ENCODE data around the gene GPR78.

- TF ChIP-seq EP300 (IDR thresholded peaks at IDR 0.05) (no peak), CTCF (IDR thresholded peaks at IDR 0.05) (no peak), POLR2AphosphoS5 (IDR thresholded peaks at IDR 0.05) (no peak), POLR2A (IDR thresholded peaks at IDR 0.05) (no peak)
Observed at GRCh38 chr4:8539661-8540060, 40.5 kb upstream of the GPR78 start.

Measured in suprapubic skin (tissue), 4 donors.